GM23248 (cell line): ENCODE results near the gene LRG1.

Experiments used
- EZH2 ChIP-seq: fragments of 200-600 bp; sonication (generic); IDR thresholded peaks from 2 replicates; pipeline ENCODE4 v1.6.1; 2018; ENCODE audit warnings: antibody characterized with exemption, mild to moderate bottlenecking; ENCODE audit not compliant: insufficient read depth, poor library complexity, severe bottlenecking
- EZH2phosphoT487 ChIP-seq: fragments of 200-600 bp; sonication (generic); IDR thresholded peaks from 2 replicates; pipeline ENCODE4 v1.6.1; 2018; ENCODE audit warnings: antibody characterized with exemption, moderate library complexity, mild to moderate bottlenecking, low read depth; ENCODE audit not compliant: insufficient read depth

GRCh38 chr19:4536798-4537197 lies 3.0 kb downstream of the LRG1 start:
- no peak for TF ChIP-seq EZH2
- TF ChIP-seq EZH2phosphoT487 = no peak
